NCI-H526 (cell line): Measurements from ENCODE around the gene EPHB2.
"Not testable (repeated sequence)": the region's sequence is repeated elsewhere in the genome, so short reads cannot be mapped to it uniquely, and the experiment has no call there.

Source experiments
- DNase-seq, 2 experiments: peaks; one replicate each; lab custom pipeline; 2025; lab: John Stamatoyannopoulos, UW

EPHB2 gene

GRCh38 chr1:22836850-22837249 is 126.2 kb downstream of the EPHB2 start:
- DNase-seq = no peak

- no peak for DNase-seq
Measured at GRCh38 chr1:22837332-22837731, 126.7 kb downstream of the EPHB2 start.

GRCh38 chr1:22838965-22839364 is 128.3 kb downstream of the EPHB2 start:
- DNase-seq = no peak

GRCh38 chr1:22839806-22840205 is 129.2 kb downstream of the EPHB2 start:
- no peak for DNase-seq

GRCh38 chr1:22841142-22841541 is 130.5 kb downstream of the EPHB2 start:
- no peak for DNase-seq

- no peak for DNase-seq
Measured at GRCh38 chr1:22841860-22842281, 131.2 kb downstream of the EPHB2 start.

GRCh38 chr1:22843441-22844183 is 133.0 kb downstream of the EPHB2 start:
- DNase-seq = not testable (repeated sequence)

- no peak for DNase-seq
Measured at GRCh38 chr1:22844621-22845020, 134.0 kb downstream of the EPHB2 start.

GRCh38 chr1:22845398-22845935 is 134.8 kb downstream of the EPHB2 start:
- no peak for DNase-seq

- no peak for DNase-seq
Measured at GRCh38 chr1:22846458-22846857, 135.8 kb downstream of the EPHB2 start.

GRCh38 chr1:22847249-22847648 is 136.6 kb downstream of the EPHB2 start:
- no peak for DNase-seq

GRCh38 chr1:22847709-22848108 is 137.1 kb downstream of the EPHB2 start:
- no peak for DNase-seq

- no peak for DNase-seq
Measured at GRCh38 chr1:22848405-22848804, 137.8 kb downstream of the EPHB2 start.

GRCh38 chr1:22849770-22850169 is 139.1 kb downstream of the EPHB2 start:
- no peak for DNase-seq

- DNase-seq = no peak
Measured at GRCh38 chr1:22850281-22850680, 139.6 kb downstream of the EPHB2 start.

- DNase-seq = no peak
Measured at GRCh38 chr1:22850681-22851080, 140.0 kb downstream of the EPHB2 start.

GRCh38 chr1:22851517-22851916 is 140.9 kb downstream of the EPHB2 start:
- DNase-seq = no peak

- DNase-seq = no peak
Measured at GRCh38 chr1:22852144-22852655, 141.6 kb downstream of the EPHB2 start.

GRCh38 chr1:22853651-22854185 is 143.1 kb downstream of the EPHB2 start:
- DNase-seq = no peak

GRCh38 chr1:22854688-22855565 is 144.3 kb downstream of the EPHB2 start:
- peak; percentile 31 to 80 for DNase-seq

GRCh38 chr1:22855668-22856606 is 145.3 kb downstream of the EPHB2 start:
- DNase-seq = no peak
